T47D (cell line): Measurements from ENCODE around the gene SUDS3.

Source experiments
- DNase-seq, 2 experiments: peaks; one replicate each; pipeline versions ENCODE4 v3.0.0 to v3.0.0-alpha.2; 2011 to 2012; ENCODE audit warnings: low read depth in 1 of 2, low spot score in 1 of 2
- JUND ChIP-seq: IDR thresholded peaks from 2 replicates; pipeline ENCODE4 v1.6.1; 2012; ENCODE audit warnings: low read depth
- in situ Hi-C: cut with HindIII; loops from 2 replicates; pipeline ENCODE4 v1.10.0; 2016; ENCODE audit warnings: low sequenced_read_pairs, low pct_unique_long_range_greater_than_20kb

Gene SUDS3

GRCh38 chr12:118376089-118377020 is at the start of gene SUDS3:
TSS of gene SUDS3 (plus strand) at chr12:118376555. CDS start at chr12:118376692, 137 bp downstream.
- in situ Hi-C loops: no loop called here
- DNase-seq: peak; percentile 88 to 89
- no peak for TF ChIP-seq JUND

GRCh38 chr12:118326991-118327390 is 49.4 kb upstream of the SUDS3 start:
- in situ Hi-C loops: no loop called here
- TF ChIP-seq JUND: no peak

GRCh38 chr12:118327391-118327790 is 49.0 kb upstream of the SUDS3 start:
- DNase-seq: no peak
- no peak for TF ChIP-seq JUND
- in situ Hi-C loops: no loop called here

More at GRCh38 chr12:118326991-118327390, 49.4 kb upstream of the SUDS3 start:
- no peak for DNase-seq

GRCh38 chr12:118328486-118329330 is 47.6 kb upstream of the SUDS3 start:
- no peak for TF ChIP-seq JUND
- in situ Hi-C loops: no loop called here
- no peak for DNase-seq

- no peak for DNase-seq
- TF ChIP-seq JUND: no peak
- in situ Hi-C loops: no loop called here
Observed at GRCh38 chr12:118330421-118331018, 45.8 kb upstream of the SUDS3 start.

- TF ChIP-seq JUND: no peak
- DNase-seq: no peak
- in situ Hi-C loops: no loop called here
Observed at GRCh38 chr12:118332511-118332910, 43.8 kb upstream of the SUDS3 start.

- no peak for DNase-seq
- in situ Hi-C loops: no loop called here
- TF ChIP-seq JUND: no peak
Observed at GRCh38 chr12:118334241-118334640, 42.1 kb upstream of the SUDS3 start.

GRCh38 chr12:118334939-118335567 is 41.3 kb upstream of the SUDS3 start:
- DNase-seq: no peak
- no peak for TF ChIP-seq JUND
- in situ Hi-C loops: no loop called here

- in situ Hi-C loops: no loop called here
- peak in 1 of 2 experiments; percentile 24 for DNase-seq
- no peak for TF ChIP-seq JUND
Observed at GRCh38 chr12:118336123-118336522, 40.2 kb upstream of the SUDS3 start.

GRCh38 chr12:118337194-118337838 is 39.0 kb upstream of the SUDS3 start:
- peak in 1 of 2 experiments; percentile 77 for DNase-seq

GRCh38 chr12:118342090-118342489 is 34.3 kb upstream of the SUDS3 start:
- in situ Hi-C loops: no loop called here
- TF ChIP-seq JUND: no peak
- DNase-seq: no peak

More at GRCh38 chr12:118337194-118337838, 39.0 kb upstream of the SUDS3 start:
- in situ Hi-C loops: no loop called here
- TF ChIP-seq JUND: no peak
